HG03025 (cell line): ENCODE results near the gene FAM72A.
"Not testable (repeated sequence)": the region's sequence is repeated elsewhere in the genome, so short reads cannot be mapped to it uniquely, and the experiment has no call there.

ENCODE experiments used
- ATAC-seq: cut with Tn5 transposase; IDR thresholded peaks from one replicate; pipeline ENCODE4 v1.9.1; 2021; ENCODE audit warnings: mild to moderate bottlenecking, moderate library complexity; ENCODE audit not compliant: unreplicated experiment, low FRiP score

The FAM72A gene

GRCh38 chr1:206173110-206173719 lies 29.4 kb downstream of the FAM72A start:
- not testable (repeated sequence) for ATAC-seq

- ATAC-seq, result not testable (repeated sequence)
Measured at GRCh38 chr1:206169794-206170193, 32.8 kb downstream of the FAM72A start.

GRCh38 chr1:206167350-206168029 lies 35.1 kb downstream of the FAM72A start:
- ATAC-seq, result not testable (repeated sequence)

- ATAC-seq, result no peak
Measured at GRCh38 chr1:206145771-206146290, 56.8 kb downstream of the FAM72A start.

- no peak for ATAC-seq
Measured at GRCh38 chr1:206144605-206145004, 58.0 kb downstream of the FAM72A start.

- ATAC-seq, result no peak
Measured at GRCh38 chr1:206143537-206144172, 59.0 kb downstream of the FAM72A start.

- ATAC-seq, result no peak
Measured at GRCh38 chr1:206142770-206143169, 59.9 kb downstream of the FAM72A start.

GRCh38 chr1:206142011-206142410 lies 60.6 kb downstream of the FAM72A start:
- ATAC-seq, result no peak

- no peak for ATAC-seq
Measured at GRCh38 chr1:206136241-206136640, 66.4 kb downstream of the FAM72A start.
